22Rv1 (cell line): ENCODE measurements around the gene ANO9.

Source experiments
- H3K27ac ChIP-seq: fragments of 450-650 bp; 2 replicates; pipeline ENCODE4 v1.5.1; 2017
- CTCF ChIP-seq: fragments of 450-650 bp; IDR thresholded peaks from 2 replicates; pipeline ENCODE4 v1.5.1; 2017; ENCODE audit warnings: mild to moderate bottlenecking
- ZFX ChIP-seq: fragments of 450-650 bp; IDR thresholded peaks from 2 replicates; pipeline ENCODE4 v1.6.1; 2017; ENCODE audit warnings: antibody characterized with exemption, borderline replicate concordance

The ANO9 gene

GRCh38 chr11:454801-455565 lies 13.2 kb upstream of the ANO9 start:
- TF ChIP-seq ZFX, result no peak
- TF ChIP-seq CTCF, result no peak
- H3K27ac ChIP-seq, result no peak overlapping the region

- H3K27ac ChIP-seq, result no peak overlapping the region
- TF ChIP-seq CTCF, result no peak
- TF ChIP-seq ZFX, result no peak
These were observed 12.2 kb upstream of the ANO9 start for GRCh38 chr11:454043-454442.

GRCh38 chr11:453564-453963 lies 11.8 kb upstream of the ANO9 start:
- TF ChIP-seq ZFX (no peak), CTCF (no peak)
- no peak overlapping the region for H3K27ac ChIP-seq

DNA sequence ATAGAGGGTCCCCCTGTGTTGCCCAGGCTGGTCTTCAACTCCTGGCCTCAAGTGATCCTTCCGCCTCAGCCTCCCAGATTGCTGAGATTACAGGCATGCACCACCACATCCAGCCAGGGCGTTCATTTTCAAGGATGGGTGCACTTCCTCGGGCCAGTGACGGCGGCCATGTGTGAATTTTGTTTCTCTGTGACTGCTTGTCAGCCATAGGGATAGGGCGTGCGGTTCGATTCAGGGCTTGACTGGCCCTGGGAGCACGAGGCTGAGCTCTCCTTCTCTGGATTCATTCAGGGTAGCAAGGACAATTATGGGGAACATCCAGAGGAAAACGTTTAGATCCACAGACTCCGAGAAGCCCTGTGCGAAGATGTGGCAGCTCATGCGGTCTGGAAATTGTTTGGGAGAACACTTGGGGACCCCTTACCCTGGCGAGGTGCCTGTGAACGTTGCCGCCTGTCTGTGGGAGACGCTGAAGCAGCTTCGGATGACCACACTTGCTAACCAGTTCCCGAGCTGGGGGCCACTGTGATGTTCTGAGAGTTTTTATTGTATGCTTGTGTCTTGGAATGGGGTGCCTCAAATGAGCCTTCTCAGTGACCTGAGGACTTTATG lies 11.2 kb upstream of the ANO9 start:
- no peak overlapping the region for H3K27ac ChIP-seq
- no peak for TF ChIP-seq ZFX
- TF ChIP-seq CTCF, result no peak

DNA sequence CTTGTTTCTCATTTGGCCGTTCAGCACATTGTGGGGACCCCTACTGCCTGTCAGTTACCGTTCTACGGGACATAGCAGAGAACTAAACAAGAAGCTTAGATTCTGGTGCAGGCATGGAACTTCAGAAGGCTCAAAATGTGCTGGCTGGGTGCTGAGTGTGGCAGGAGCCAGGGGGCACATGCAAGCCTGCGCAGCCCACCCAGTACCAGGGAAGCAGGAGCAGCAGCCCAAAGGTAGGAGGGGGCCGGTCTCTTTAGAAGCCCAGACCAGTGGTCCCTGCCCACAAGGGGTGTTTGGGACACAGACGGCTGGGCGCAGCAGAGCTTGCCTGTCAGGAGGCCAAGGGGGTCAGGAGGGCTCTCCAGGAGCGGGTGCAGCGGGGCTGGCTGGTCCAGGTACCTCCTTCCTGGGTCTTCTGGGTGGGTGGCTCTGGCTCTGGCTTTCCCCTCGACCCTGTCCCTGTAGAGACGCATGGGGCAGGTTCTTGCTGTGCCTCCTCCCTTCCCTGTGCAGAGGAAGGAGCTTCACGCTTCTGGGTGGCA lies 10.5 kb upstream of the ANO9 start:
- no peak overlapping the region for H3K27ac ChIP-seq
- TF ChIP-seq ZFX (no peak), CTCF (no peak)

DNA sequence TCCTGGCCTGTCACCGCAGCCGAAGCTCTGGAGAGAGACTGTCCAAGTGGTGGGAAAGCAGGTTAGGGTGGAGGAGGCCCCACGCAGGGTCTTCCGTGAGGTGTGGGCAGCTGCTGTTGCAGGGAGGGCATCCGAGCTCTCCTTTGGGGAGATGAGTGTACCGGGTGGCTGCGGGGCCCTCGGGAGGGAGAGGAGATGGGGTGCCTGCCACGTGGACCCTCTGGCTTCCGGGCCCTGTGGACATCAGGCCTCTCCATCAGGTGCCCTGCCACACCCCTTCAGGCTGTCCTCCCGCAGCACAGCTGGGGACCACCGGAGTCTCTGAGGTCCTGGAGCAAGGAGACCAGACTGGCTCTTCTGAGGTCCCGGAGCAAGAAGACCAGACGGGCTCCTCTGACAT lies 9.9 kb upstream of the ANO9 start:
- no peak for TF ChIP-seq ZFX
- no peak for TF ChIP-seq CTCF
- H3K27ac ChIP-seq, result peak overlapping the region; percentile 93; the same call in 1 of the 2 replicates

DNA sequence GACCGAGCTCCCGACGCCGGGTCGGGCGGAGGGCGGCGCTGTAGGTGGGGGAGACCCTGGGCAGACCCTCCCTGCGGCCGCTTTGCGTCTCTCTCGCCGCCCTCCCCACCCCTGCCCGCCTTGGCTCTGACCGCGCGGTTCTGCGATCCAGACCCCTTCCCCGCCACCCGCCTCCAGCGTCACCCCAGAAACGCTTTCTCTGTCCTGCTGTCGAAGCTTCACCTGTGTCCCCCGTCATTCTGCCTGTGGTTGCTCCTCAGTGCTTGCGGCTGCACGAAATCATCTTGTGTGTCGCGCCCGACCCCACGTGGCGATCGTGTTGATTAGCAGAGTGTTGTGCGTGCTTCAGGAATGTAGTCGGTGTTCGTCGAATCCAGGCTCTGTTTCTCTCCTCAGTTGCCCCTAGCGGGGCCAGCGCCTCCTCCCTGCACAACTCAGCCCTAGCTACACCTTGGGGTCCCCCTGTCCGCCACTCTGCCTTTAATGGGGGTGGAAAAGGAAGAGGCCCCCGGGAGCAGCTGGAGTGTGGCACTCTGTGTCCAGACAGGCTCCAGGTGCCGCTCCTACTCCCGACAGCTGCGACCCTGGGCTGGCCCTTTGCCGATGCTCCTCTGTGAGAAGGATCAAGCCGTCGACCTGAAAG lies 9.1 kb upstream of the ANO9 start:
- peak overlapping the region; percentile 93 for H3K27ac ChIP-seq
- no peak for TF ChIP-seq ZFX
- peak; percentile 62 for TF ChIP-seq CTCF
